ENCODE data around the gene NPLOC4. TPM values are rescaled to one million over a fixed set of nuclear protein-coding genes. Genes with fewer than 3 reads are reported as not detected.

The NPLOC4 gene
- total and polyA plus RNA-seq, 9 of the 15 experiments (the other 6 are each of a cell fraction or from before 2014, with no cell fraction given): 1.5 to 116 (median 64.5) TPM

- TF ChIP-seq DNMT1 (IDR thresholded peaks at IDR 0.05) (no peak), ZNF232 (CRISPR knock-in tag; IDR thresholded peaks at IDR 0.05) (no peak), ATF2 (CRISPR knock-in tag; IDR thresholded peaks at IDR 0.05) (0 out of 2 replicates have a peak, but pooled peaks have one; percentile 45), ADNP (tag; IDR thresholded peaks at IDR 0.05) (no peak), ID3 (CRISPR knock-in tag; IDR thresholded peaks at IDR 0.05) (no peak), ID3 (tag; IDR thresholded peaks at IDR 0.05) (no peak), SAFB (IDR thresholded peaks at IDR 0.05; ENCODE audit: borderline replicate concordance, low read depth, low read length) (no peak), U2AF2 (optimal IDR thresholded peaks at IDR 0.05; ENCODE audit: low read depth, low read length) (no peak), ZNF239 (CRISPR knock-in tag; IDR thresholded peaks at IDR 0.05) (no peak), ZBTB17 (CRISPR knock-in tag; IDR thresholded peaks at IDR 0.05) (0 out of 2 replicates have a peak, but pooled peaks have one; percentile 24), CBX8 (IDR thresholded peaks at IDR 0.05; ENCODE audit: borderline replicate concordance, extremely low read depth, low read depth, low read length, poor library complexity, severe bottlenecking) (no peak), KDM4B (IDR thresholded peaks at IDR 0.05; ENCODE audit: borderline replicate concordance in 2 of 2, low read depth in 1 of 2) (no peak), ZNF354B (CRISPR knock-in tag; IDR thresholded peaks at IDR 0.05) (0 out of 2 replicates have a peak, but pooled peaks have one; percentile 2), MYBL2 (IDR thresholded peaks at IDR 0.05; ENCODE audit: low read depth) (no peak), MYBL2 (CRISPR knock-in tag; IDR thresholded peaks at IDR 0.05; ENCODE audit: borderline replicate concordance) (no peak), ZNF507 (tag; conservative IDR thresholded peaks at IDR 0.05) (no peak), EZH2 (IDR thresholded peaks at IDR 0.05; ENCODE audit: borderline replicate concordance, low read depth, low read length) (no peak), ARID1B (IDR thresholded peaks at IDR 0.05) (no peak), FOXP4 (CRISPR knock-in tag; IDR thresholded peaks at IDR 0.05; ENCODE audit: borderline replicate concordance) (no peak), RBFOX2 (IDR thresholded peaks at IDR 0.05; ENCODE audit: low read depth, low read length) (no peak), CTBP1 (IDR thresholded peaks at IDR 0.05; ENCODE audit: borderline replicate concordance) (no peak), FOSL1 (tag; conservative IDR thresholded peaks at IDR 0.05) (no peak; the same call in 1 of the 2 replicates)
- TF ChIP-seq, protein P1, sequence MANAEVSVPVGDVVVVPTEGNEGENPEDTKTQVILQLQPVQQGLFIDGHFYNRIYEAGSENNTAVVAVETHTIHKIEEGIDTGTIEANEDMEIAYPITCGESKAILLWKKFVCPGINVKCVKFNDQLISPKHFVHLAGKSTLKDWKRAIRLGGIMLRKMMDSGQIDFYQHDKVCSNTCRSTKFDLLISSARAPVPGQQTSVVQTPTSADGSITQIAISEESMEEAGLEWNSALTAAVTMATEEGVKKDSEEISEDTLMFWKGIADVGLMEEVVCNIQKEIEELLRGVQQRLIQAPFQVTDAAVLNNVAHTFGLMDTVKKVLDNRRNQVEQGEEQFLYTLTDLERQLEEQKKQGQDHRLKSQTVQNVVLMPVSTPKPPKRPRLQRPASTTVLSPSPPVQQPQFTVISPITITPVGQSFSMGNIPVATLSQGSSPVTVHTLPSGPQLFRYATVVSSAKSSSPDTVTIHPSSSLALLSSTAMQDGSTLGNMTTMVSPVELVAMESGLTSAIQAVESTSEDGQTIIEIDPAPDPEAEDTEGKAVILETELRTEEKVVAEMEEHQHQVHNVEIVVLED (CRISPR knock-in tag; IDR thresholded peaks at IDR 0.05): no peak
These were observed 127.5 kb downstream of the NPLOC4 start (continued) for GRCh38 chr17:81509207-81509971.

All from K562 (cell line).